Measurements from ENCODE around the gene ABCB1.

DNA sequence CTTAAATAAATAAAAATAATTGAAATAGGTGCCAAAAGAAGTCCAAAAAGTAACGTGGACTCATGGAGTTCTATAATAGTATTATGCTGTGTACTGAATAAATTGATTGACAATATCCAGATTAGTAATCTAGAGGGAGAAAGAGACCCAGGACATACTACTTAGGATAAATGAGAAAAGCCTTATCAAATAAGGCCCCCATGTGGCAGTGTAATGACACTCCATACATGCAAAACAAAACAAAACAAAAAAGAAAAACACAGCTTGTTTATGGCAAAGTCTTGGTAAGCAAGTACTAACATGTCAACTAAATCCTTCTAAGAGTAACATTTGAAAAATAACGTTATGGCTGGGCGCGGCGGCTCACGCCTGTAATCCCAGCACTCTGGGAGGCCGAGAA, 23.9 kb upstream of the ABCB1 start:
- TF ChIP-seq, protein P1, sequence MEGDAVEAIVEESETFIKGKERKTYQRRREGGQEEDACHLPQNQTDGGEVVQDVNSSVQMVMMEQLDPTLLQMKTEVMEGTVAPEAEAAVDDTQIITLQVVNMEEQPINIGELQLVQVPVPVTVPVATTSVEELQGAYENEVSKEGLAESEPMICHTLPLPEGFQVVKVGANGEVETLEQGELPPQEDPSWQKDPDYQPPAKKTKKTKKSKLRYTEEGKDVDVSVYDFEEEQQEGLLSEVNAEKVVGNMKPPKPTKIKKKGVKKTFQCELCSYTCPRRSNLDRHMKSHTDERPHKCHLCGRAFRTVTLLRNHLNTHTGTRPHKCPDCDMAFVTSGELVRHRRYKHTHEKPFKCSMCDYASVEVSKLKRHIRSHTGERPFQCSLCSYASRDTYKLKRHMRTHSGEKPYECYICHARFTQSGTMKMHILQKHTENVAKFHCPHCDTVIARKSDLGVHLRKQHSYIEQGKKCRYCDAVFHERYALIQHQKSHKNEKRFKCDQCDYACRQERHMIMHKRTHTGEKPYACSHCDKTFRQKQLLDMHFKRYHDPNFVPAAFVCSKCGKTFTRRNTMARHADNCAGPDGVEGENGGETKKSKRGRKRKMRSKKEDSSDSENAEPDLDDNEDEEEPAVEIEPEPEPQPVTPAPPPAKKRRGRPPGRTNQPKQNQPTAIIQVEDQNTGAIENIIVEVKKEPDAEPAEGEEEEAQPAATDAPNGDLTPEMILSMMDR (conservative IDR thresholded peaks at IDR 0.05): peak; percentile 41
- no peak for TF ChIP-seq ZFX (IDR thresholded peaks at IDR 0.05)

All from C4-2B (cell line).